Naive thymus-derived CD8-positive, alpha-beta T cell (primary cell): ENCODE results near the gene CRTAP. TPM values are rescaled to one million over a fixed set of nuclear protein-coding genes. Genes with fewer than 3 reads are reported as not detected.
"Not testable (repeated sequence)": the region's sequence is repeated elsewhere in the genome, so short reads cannot be mapped to it uniquely, and the experiment has no call there.

ENCODE experiments used
- ATAC-seq, 2 donors: fragments of 150-1000 bp; cut with Tn5 transposase in 1 of 2; sonication (Bioruptor Pico), chemical (Tn5 transposase) in 1 of 2; 1 replicate in 1 of 2; 2 replicates in 1 of 2; pipeline ENCODE4 v1.10.0; 2021; ENCODE audit warnings: mild to moderate bottlenecking in 2 of 2, moderate library complexity in 2 of 2
- POLR2A ChIA-PET: fragments of 350-600 bp; sonication (Branson Sonifier 250); formaldehyde crosslinking; loops from one replicate; lab custom pipeline; 2021; ENCODE audit warnings: antibody characterized with exemption; lab: Charles Lee
- DNase-seq, 10 donors: peaks; one replicate each; pipeline versions ENCODE4 v3.0.0 to v3.0.0-alpha.2; 2020 to 2022
- H3K27ac Mint-ChIP-seq, 10 donors: one replicate each; pipeline ENCODE4 v1.8.0; 2020 to 2022; ENCODE audit warnings: mild to moderate bottlenecking in 10 of 10, mixed read lengths in 10 of 10, moderate library complexity in 4 of 10, inconsistent platforms in 1 of 10
- H3K27me3 Mint-ChIP-seq, 5 donors: one replicate each; pipeline ENCODE4 v1.8.0; 2021 to 2022; ENCODE audit warnings: mixed read lengths in 5 of 5
- H3K36me3 Mint-ChIP-seq, 3 donors: one replicate each; pipeline ENCODE4 v1.8.0; 2020 to 2022; ENCODE audit warnings: mixed read lengths in 3 of 3, mild to moderate bottlenecking in 2 of 3, inconsistent platforms in 1 of 3
- H3K4me1 Mint-ChIP-seq, 4 donors: one replicate each; pipeline ENCODE4 v1.8.0; 2021 to 2022; ENCODE audit warnings: mixed read lengths in 4 of 4
- H3K4me3 Mint-ChIP-seq, 10 donors: one replicate each; pipeline ENCODE4 v1.8.0; 2020 to 2022; ENCODE audit warnings: mild to moderate bottlenecking in 10 of 10, mixed read lengths in 10 of 10, moderate library complexity in 6 of 10, inconsistent platforms in 1 of 10
- H3K9me3 Mint-ChIP-seq, 9 donors: one replicate each; pipeline ENCODE4 v1.8.0; 2020 to 2022; ENCODE audit warnings: mixed read lengths in 9 of 9, mild to moderate bottlenecking in 3 of 9, inconsistent platforms in 1 of 9, moderate library complexity in 1 of 9
- polyA plus RNA-seq, 3 donors: library from polyadenylated mRNA; unstranded; fragments of 300-500 nt; fragmentation: Illumina TruSeq; gene quantifications; one replicate each; pipeline ENCODE4 v1.2.3, GENCODE V29; 2021
- total RNA-seq, 8 experiments: library from RNA in 2 of 8; stranded (reverse) in 2 of 8; gene quantifications; one replicate each; pipeline ENCODE4 v1.2.3 and lab custom pipeline; 2021 to 2026

CRTAP gene
- 10 to 100 TPM; 36.0 to 45.7 TPM for total RNA-seq
- 10 to 100 TPM; 25.4 to 52.5 (median 36.0) TPM for polyA plus RNA-seq
- 10.4 to 48.4 (median 42.7) reads per million in 6 experiments for total RNA-seq (lab: John Stamatoyannopoulos, UW)

GRCh38 chr3:33113772-33114621 lies at the start of gene CRTAP:
CRTAP (plus strand) TSS chr3:33114014; CDS start chr3:33114078, 64 bp downstream.
- Mint-ChIP-seq H3K9me3 (no peaks in the 10 kb centered on the region), H3K27ac (peak within 1 kb of the TSS in 9 of 10 donors; percentile 81 to 94 (median 92)), H3K27me3 (no peaks in the 10 kb centered on the region), H3K4me1 (peaks cover 16 to 46% (median 36%) of the 10 kb centered on the region in 4 donors), H3K4me3 (peak within 1 kb of the TSS; percentile 81 to 94 (median 90)), H3K36me3 (no peaks in the 10 kb centered on the region)
- POLR2A ChIA-PET, result interaction anchor here (0.5 to 2.6 kb wide), 5 partner anchors 18 to 328 kb away, joined by 3 to 17 read pairs (median 4); no protein-coding TSS in a partner anchor
- DNase-seq (peak; percentile 75 to 92 (median 82)), ATAC-seq (peak; percentile 86 to 88)

GRCh38 chr3:33064929-33065328 lies 48.9 kb upstream of the CRTAP start:
- Mint-ChIP-seq H3K4me1 (peaks cover 15 to 48% (median 32%) of the 10 kb centered on the region in 4 donors), H3K27ac (no peak overlapping the region), H3K9me3 (no peaks in the 10 kb centered on the region), H3K27me3 (no peaks in the 10 kb centered on the region), H3K4me3 (no peak overlapping the region), H3K36me3 (peaks cover 0 to 57% (median 42%) of the 10 kb centered on the region in 3 donors)
- peak in 1 of 2 donors; percentile 20 for ATAC-seq
- DNase-seq, result peak in 2 of 10 donors; percentile 25 to 27
- POLR2A ChIA-PET, result no interaction called here

GRCh38 chr3:33067484-33067883 lies 46.3 kb upstream of the CRTAP start:
- no peaks in the 10 kb centered on the region for H3K27me3 Mint-ChIP-seq
- H3K4me3 Mint-ChIP-seq, result no peak overlapping the region
- no peaks in the 10 kb centered on the region for H3K9me3 Mint-ChIP-seq
- ATAC-seq (no peak), DNase-seq (no peak)
- H3K36me3 Mint-ChIP-seq, result peaks cover 0 to 61% (median 28%) of the 10 kb centered on the region in 3 donors
- no peak overlapping the region for H3K27ac Mint-ChIP-seq
- POLR2A ChIA-PET, result interaction anchor here (0.6 to 0.7 kb wide), 2 partner anchors 19 to 124 kb away, joined by 3 to 6 read pairs; no protein-coding TSS in a partner anchor
- H3K4me1 Mint-ChIP-seq, result peaks cover 12 to 32% (median 22%) of the 10 kb centered on the region in 4 donors

GRCh38 chr3:33069862-33070261 lies 44.0 kb upstream of the CRTAP start:
- ATAC-seq, H3K9me3 Mint-ChIP-seq, H3K4me3 Mint-ChIP-seq, H3K27me3 Mint-ChIP-seq, DNase-seq: not testable (repeated sequence)
- POLR2A ChIA-PET, result interaction anchor here (1.1 kb wide), 1 partner anchor 9 kb away, joined by 3 read pairs; no protein-coding TSS in a partner anchor
- Mint-ChIP-seq H3K4me1 (peaks cover 4 to 20% (median 11%) of the 10 kb centered on the region in 4 donors), H3K36me3 (peaks cover 0 to 51% (median 28%) of the 10 kb centered on the region in 3 donors), H3K27ac (peak overlapping the region in 2 of 10 donors; percentile 1 to 46)

GRCh38 chr3:33071181-33071580 lies 42.6 kb upstream of the CRTAP start:
- DNase-seq, result no peak
- H3K27me3 Mint-ChIP-seq, result no peaks in the 10 kb centered on the region
- POLR2A ChIA-PET, result no interaction called here
- peak overlapping the region in 2 of 10 donors; percentile 31 to 64 for H3K27ac Mint-ChIP-seq
- no peak overlapping the region for H3K4me3 Mint-ChIP-seq
- H3K9me3 Mint-ChIP-seq, result no peaks in the 10 kb centered on the region
- ATAC-seq, result no peak
- peaks cover 4 to 19% (median 8%) of the 10 kb centered on the region in 4 donors for H3K4me1 Mint-ChIP-seq
- H3K36me3 Mint-ChIP-seq, result peaks cover 0 to 52% (median 26%) of the 10 kb centered on the region in 3 donors

- Mint-ChIP-seq H3K27me3 (no peaks in the 10 kb centered on the region), H3K36me3 (peaks cover 0 to 54% (median 26%) of the 10 kb centered on the region in 3 donors), H3K9me3 (no peaks in the 10 kb centered on the region), H3K27ac (peak overlapping the region in 1 of 10 donors; percentile 24), H3K4me1 (peaks cover 7 to 22% (median 8%) of the 10 kb centered on the region in 4 donors), H3K4me3 (no peak overlapping the region)
- DNase-seq (no peak), ATAC-seq (no peak)
- POLR2A ChIA-PET, result no interaction called here
These were observed 41.9 kb upstream of the CRTAP start for GRCh38 chr3:33071946-33072345.

- POLR2A ChIA-PET, result interaction anchor here (0.7 to 2.7 kb wide), 6 partner anchors 8 to 173 kb away, joined by 3 to 9 read pairs (median 4); no protein-coding TSS in a partner anchor
- ATAC-seq, result peak in 1 of 2 donors; percentile 73
- H3K4me3 Mint-ChIP-seq, result no peak overlapping the region
- H3K27me3 Mint-ChIP-seq, result no peaks in the 10 kb centered on the region
- H3K9me3 Mint-ChIP-seq, result no peaks in the 10 kb centered on the region
- H3K4me1 Mint-ChIP-seq, result peaks cover 8 to 23% (median 8%) of the 10 kb centered on the region in 4 donors
- H3K27ac Mint-ChIP-seq, result no peak overlapping the region
- DNase-seq, result peak; percentile 34 to 81 (median 57)
- H3K36me3 Mint-ChIP-seq, result peaks cover 0 to 39% (median 10%) of the 10 kb centered on the region in 3 donors
These were observed 39.4 kb upstream of the CRTAP start for GRCh38 chr3:33074217-33075067.

- H3K4me1 Mint-ChIP-seq, result peaks cover 8 to 22% (median 13%) of the 10 kb centered on the region in 4 donors
- DNase-seq (no peak), ATAC-seq (no peak)
- H3K27me3 Mint-ChIP-seq, result no peaks in the 10 kb centered on the region
- H3K36me3 Mint-ChIP-seq, result peaks cover 0 to 28% (median 10%) of the 10 kb centered on the region in 3 donors
- POLR2A ChIA-PET, result interaction anchor here (0.7 kb wide), 1 partner anchor 814 kb away, joined by 7 read pairs; no protein-coding TSS in a partner anchor
- no peak overlapping the region for H3K4me3 Mint-ChIP-seq
- H3K27ac Mint-ChIP-seq, result peak overlapping the region in 1 of 10 donors; percentile 14
- H3K9me3 Mint-ChIP-seq, result no peaks in the 10 kb centered on the region
These were observed 37.8 kb upstream of the CRTAP start for GRCh38 chr3:33075995-33076394.

GRCh38 chr3:33076952-33077351 lies 36.9 kb upstream of the CRTAP start:
- Mint-ChIP-seq H3K9me3 (no peaks in the 10 kb centered on the region), H3K4me1 (peaks cover 8 to 21% (median 16%) of the 10 kb centered on the region in 4 donors), H3K36me3 (peaks cover 0 to 19% (median 6%) of the 10 kb centered on the region in 3 donors)

GRCh38 chr3:33077976-33078375 lies 35.8 kb upstream of the CRTAP start:
- ATAC-seq, result no peak
- H3K4me3 Mint-ChIP-seq, result no peak overlapping the region
- peaks cover 0 to 15% (median 4%) of the 10 kb centered on the region in 3 donors for H3K36me3 Mint-ChIP-seq
- no peak for DNase-seq
- no peak overlapping the region for H3K27ac Mint-ChIP-seq
- POLR2A ChIA-PET, result no interaction called here
- H3K4me1 Mint-ChIP-seq, result peaks cover 8 to 21% (median 17%) of the 10 kb centered on the region in 4 donors
- no peaks in the 10 kb centered on the region for H3K27me3 Mint-ChIP-seq
- no peaks in the 10 kb centered on the region for H3K9me3 Mint-ChIP-seq

More at GRCh38 chr3:33076952-33077351, 36.9 kb upstream of the CRTAP start:
- POLR2A ChIA-PET, result no interaction called here
- no peak for ATAC-seq
- Mint-ChIP-seq H3K27ac (no peak overlapping the region), H3K27me3 (no peaks in the 10 kb centered on the region), H3K4me3 (no peak overlapping the region)
- DNase-seq, result no peak

- Mint-ChIP-seq H3K36me3 (peaks cover 0 to 20% (median 4%) of the 10 kb centered on the region in 3 donors), H3K4me1 (peaks cover 2 to 20% (median 17%) of the 10 kb centered on the region in 4 donors)
- H3K27ac Mint-ChIP-seq, ATAC-seq, POLR2A ChIA-PET, H3K27me3 Mint-ChIP-seq, DNase-seq, H3K9me3 Mint-ChIP-seq, H3K4me3 Mint-ChIP-seq: not testable (repeated sequence)
These were observed 34.0 kb upstream of the CRTAP start for GRCh38 chr3:33079813-33080212.

- Mint-ChIP-seq H3K27ac (no peak overlapping the region), H3K27me3 (no peaks in the 10 kb centered on the region), H3K4me3 (no peak overlapping the region), H3K9me3 (no peaks in the 10 kb centered on the region), H3K4me1 (peaks cover 2 to 21% (median 14%) of the 10 kb centered on the region in 4 donors), H3K36me3 (peaks cover 0 to 13% (median 4%) of the 10 kb centered on the region in 3 donors)
- POLR2A ChIA-PET, result no interaction called here
- ATAC-seq (no peak), DNase-seq (no peak)
These were observed 32.0 kb upstream of the CRTAP start for GRCh38 chr3:33081812-33082211.
